H1 (cell line): Measurements from ENCODE around the gene ITGA5. TPM values are rescaled to one million over a fixed set of nuclear protein-coding genes. Genes with fewer than 3 reads are reported as not detected.

Experiments used
- CHD7 ChIP-seq: fragments of 300-600 bp; sonication (generic); IDR thresholded peaks from 2 replicates; pipeline ENCODE4 v1.7.1; 2012; ENCODE audit warnings: low read length, moderate library complexity, mild to moderate bottlenecking, inconsistent platforms; ENCODE audit not compliant: insufficient replicate concordance
- CREB1 ChIP-seq: IDR thresholded peaks from 2 replicates; pipeline ENCODE4 v1.6.1; 2012; ENCODE audit warnings: inconsistent platforms
- FOSL1 ChIP-seq: IDR thresholded peaks from 2 replicates; pipeline ENCODE4 v1.6.1; 2011; ENCODE audit warnings: mild to moderate bottlenecking, low read depth, low read length, moderate library complexity; ENCODE audit not compliant: insufficient read depth
- GABPA ChIP-seq: IDR thresholded peaks from 2 replicates; pipeline ENCODE4 v1.6.1; 2011; ENCODE audit warnings: mild to moderate bottlenecking, low read length, moderate library complexity, borderline replicate concordance; ENCODE audit not compliant: insufficient read depth
- NRF1 ChIP-seq: IDR thresholded peaks from 2 replicates; pipeline ENCODE4 v1.6.1; 2011; ENCODE audit warnings: mild to moderate bottlenecking, low read depth, low read length, improper control_type of control experiment
- SP1 ChIP-seq: IDR thresholded peaks from 2 replicates; pipeline ENCODE4 v1.6.1; 2011; ENCODE audit warnings: low read depth, low read length
- SP2 ChIP-seq: IDR thresholded peaks from 2 replicates; pipeline ENCODE4 v1.6.1; 2012; ENCODE audit warnings: mild to moderate bottlenecking, low read length, inconsistent platforms
- SP4 ChIP-seq: IDR thresholded peaks from 2 replicates; pipeline ENCODE4 v1.6.1; 2012; ENCODE audit warnings: low read length, inconsistent platforms
- SRF ChIP-seq: IDR thresholded peaks from 2 replicates; pipeline ENCODE4 v1.6.1; 2011; ENCODE audit warnings: mild to moderate bottlenecking, low read depth, low read length, moderate library complexity
- TEAD4 ChIP-seq: IDR thresholded peaks from 2 replicates; pipeline ENCODE4 v1.6.1; 2012; ENCODE audit warnings: low read depth, low read length, inconsistent platforms, mixed read lengths
- polyA plus RNA-seq, 7 experiments: library from polyadenylated mRNA; depleted of rRNA in 3 of 7; stranded (reverse) in 5 of 7; unstranded in 2 of 7; fragments of >200 nt in 5 of 7; fragments of 200-250 nt in 2 of 7; gene quantifications; 1 replicate in 5 of 7; 2 replicates in 1 of 7; 4 replicates in 1 of 7; pipeline versions ENCODE4 v1.2.1 to v1.2.3, GENCODE V29; 2011 to 2013; ENCODE audit warnings: missing spikeins in 2 of 7, mixed read lengths in 2 of 7
- total RNA-seq: library from RNA; stranded (reverse); fragmentation: NEBNext Ultra II Directional; extraction: Animal tissue kit (Norgen Biotek cat#: 25700); gene quantifications from 2 replicates; pipeline ENCODE4 v1.2.1, GENCODE V29; 2021

ITGA5 gene
- total and polyA plus RNA-seq, 2 of the 8 experiments (the other 6 are each of a cell fraction or from before 2014, with no cell fraction given): 11.6 to 19.4 TPM

GRCh38 chr12:54379398-54380201 lies 39.5 kb downstream of the ITGA5 start (continued):
- no peak for TF ChIP-seq FOSL1
- TF ChIP-seq TEAD4: 0 out of 2 replicates have a peak, but pooled peaks have one; percentile 12
- no peak; the same call in 1 of the 2 replicates for TF ChIP-seq GABPA
- no peak; the same call in 1 of the 2 replicates for TF ChIP-seq SP1
- TF ChIP-seq SP2: no peak
- TF ChIP-seq SP4: no peak
- peak; percentile 26; the same call in 1 of the 2 replicates for TF ChIP-seq SRF
- no peak for TF ChIP-seq CHD7
- TF ChIP-seq NRF1: no peak
- TF ChIP-seq CREB1: peak; percentile 69
